K562 (cell line): Measurements from ENCODE around the gene SERTAD1. TPM values are rescaled to one million over a fixed set of nuclear protein-coding genes. Genes with fewer than 3 reads are reported as not detected.

Experiments
- AFF1 ChIP-seq, 2 experiments: fragments of 450-650 bp; IDR thresholded peaks; 2 replicates each; pipeline ENCODE4 v1.6.1; 2018; ENCODE audit warnings: mild to moderate bottlenecking in 2 of 2, low read depth in 1 of 2; ENCODE audit not compliant: partially characterized antibody in 2 of 2
- ATF4 ChIP-seq: fragments of 450-650 bp; formaldehyde crosslinking; IDR thresholded peaks from 2 replicates; pipeline ENCODE4 v1.4.0; 2022; ENCODE audit warnings: mild to moderate bottlenecking, moderate library complexity
- CREB3 ChIP-seq: fragments of 450-650 bp; conservative IDR thresholded peaks from 2 replicates; pipeline ENCODE4 v1.6.1; 2016; ENCODE audit warnings: missing genetic modification characterization, low read depth, mild to moderate bottlenecking, missing compliant biosample characterization, moderate library complexity
- ELF2 ChIP-seq: fragments of 250-450 bp; sonication (Bioruptor Pico); IDR thresholded peaks from 2 replicates; pipeline ENCODE4 v1.5.0; 2021; ENCODE audit warnings: mild to moderate bottlenecking
- ETV1 ChIP-seq: fragments of 450-650 bp; conservative IDR thresholded peaks from 2 replicates; pipeline ENCODE4 v1.6.1; 2016; ENCODE audit warnings: missing genetic modification characterization, control low read depth, low read depth, missing compliant biosample characterization
- FOXJ3 ChIP-seq: sonication (generic); formaldehyde crosslinking; IDR thresholded peaks from 2 replicates; pipeline ENCODE4 v1.4.0; 2020; ENCODE audit warnings: mild to moderate bottlenecking, missing genetic modification reagents
- KHSRP ChIP-seq: fragments of 450-650 bp; IDR thresholded peaks from 2 replicates; pipeline ENCODE4 v1.6.1; 2017
- MCM2 ChIP-seq: fragments of 450-650 bp; IDR thresholded peaks from 2 replicates; pipeline ENCODE4 v1.6.1; 2017; ENCODE audit warnings: low read depth, mild to moderate bottlenecking
- MIER1 ChIP-seq: fragments of 450-650 bp; IDR thresholded peaks from 2 replicates; pipeline ENCODE4 v1.6.1; 2016; ENCODE audit warnings: antibody characterized with exemption, mild to moderate bottlenecking, low read depth
- NCOR1 ChIP-seq: fragments of 450-650 bp; IDR thresholded peaks from 2 replicates; pipeline ENCODE4 v1.6.1; 2016; ENCODE audit warnings: mild to moderate bottlenecking, moderate library complexity
- POLR2A ChIP-seq: fragments of 450-650 bp; conservative IDR thresholded peaks from 2 replicates; pipeline ENCODE4 v1.6.1; 2016
- SLC30A9 ChIP-seq: fragments of 250-450 bp; sonication (Bioruptor Pico); IDR thresholded peaks from 2 replicates; pipeline ENCODE4 v1.8.0; 2022; ENCODE audit warnings: mild to moderate bottlenecking, moderate library complexity
- TBL1XR1 ChIP-seq, 2 experiments: IDR thresholded peaks; 2 replicates each; pipeline ENCODE4 v1.6.1; 2012; ENCODE audit warnings: improper control_type of control experiment in 2 of 2, low read length in 2 of 2, mild to moderate bottlenecking in 1 of 2
- TCF7L2 ChIP-seq: fragments of 150-350 bp; IDR thresholded peaks from 2 replicates; pipeline ENCODE4 v1.6.1; 2016; ENCODE audit warnings: low read depth, mild to moderate bottlenecking, low read length, moderate library complexity
- TFAM ChIP-seq: fragments of 250-450 bp; sonication (Bioruptor Pico); conservative IDR thresholded peaks from 2 replicates; pipeline ENCODE4 v1.5.0; 2021; ENCODE audit warnings: mild to moderate bottlenecking, moderate library complexity
- TRIM28 ChIP-seq: fragments of 450-650 bp; IDR thresholded peaks from 2 replicates; pipeline ENCODE4 v1.6.1; 2017
- ZBTB7A ChIP-seq: IDR thresholded peaks from 2 replicates; pipeline ENCODE4 v1.6.1; 2011; ENCODE audit warnings: low read depth, mild to moderate bottlenecking, low read length, moderate library complexity, borderline replicate concordance; ENCODE audit not compliant: control insufficient read depth
- ZNF133 ChIP-seq: fragments of 250-450 bp; sonication (Bioruptor Pico); IDR thresholded peaks from 2 replicates; pipeline ENCODE4 v1.4.0; 2020; ENCODE audit warnings: mild to moderate bottlenecking
- ZNF561 ChIP-seq: fragments of 450-650 bp; formaldehyde crosslinking; conservative IDR thresholded peaks from 2 replicates; pipeline ENCODE4 v1.4.0; 2020; ENCODE audit warnings: mild to moderate bottlenecking, moderate library complexity
- polyA plus RNA-seq, 8 experiments: library from polyadenylated mRNA; depleted of rRNA in 4 of 8; stranded (reverse) in 5 of 8; unstranded in 3 of 8; fragments of >200 nt; fragmentation: Nextera tagmentation in 2 of 8; fragmentation: Illumina TruSeq in 1 of 8; extraction: Ambion mirVana in 2 of 8; extraction: Trizol in 1 of 8; gene quantifications; 2 replicates each; pipeline versions ENCODE4 v1.2.1 to v1.2.3, GENCODE V29; 2011 to 2014; ENCODE audit warnings: inconsistent platforms in 1 of 8, missing spikeins in 1 of 8
- total RNA-seq, 7 experiments: library from RNA; depleted of rRNA in 6 of 7; stranded (reverse); fragments of >200 nt in 6 of 7; fragmentation: Illumina TruSeq in 2 of 7; extraction: Trizol in 2 of 7; gene quantifications; 2 replicates each; pipeline versions ENCODE4 v1.2.1 to v1.2.3, GENCODE V29; 2011 to 2021; ENCODE audit warnings: low replicate concordance in 1 of 7
- TF ChIP-seq, protein P1 (sequence below): IDR thresholded peaks from 2 replicates; pipeline ENCODE4 v1.6.1; 2016; ENCODE audit warnings: missing genetic modification characterization, missing compliant biosample characterization
- TF ChIP-seq, protein P2 (sequence below), 2 experiments: fragments of 450-650 bp; IDR thresholded peaks; 2 replicates each; pipeline ENCODE4 v1.6.1; 2016

SERTAD1 gene
- total and polyA plus RNA-seq, 9 of the 15 experiments (the other 6 are each of a cell fraction or from before 2014, with no cell fraction given) = 0.15 to 8.7 (median 4.9) TPM

- TF ChIP-seq, protein P1, sequence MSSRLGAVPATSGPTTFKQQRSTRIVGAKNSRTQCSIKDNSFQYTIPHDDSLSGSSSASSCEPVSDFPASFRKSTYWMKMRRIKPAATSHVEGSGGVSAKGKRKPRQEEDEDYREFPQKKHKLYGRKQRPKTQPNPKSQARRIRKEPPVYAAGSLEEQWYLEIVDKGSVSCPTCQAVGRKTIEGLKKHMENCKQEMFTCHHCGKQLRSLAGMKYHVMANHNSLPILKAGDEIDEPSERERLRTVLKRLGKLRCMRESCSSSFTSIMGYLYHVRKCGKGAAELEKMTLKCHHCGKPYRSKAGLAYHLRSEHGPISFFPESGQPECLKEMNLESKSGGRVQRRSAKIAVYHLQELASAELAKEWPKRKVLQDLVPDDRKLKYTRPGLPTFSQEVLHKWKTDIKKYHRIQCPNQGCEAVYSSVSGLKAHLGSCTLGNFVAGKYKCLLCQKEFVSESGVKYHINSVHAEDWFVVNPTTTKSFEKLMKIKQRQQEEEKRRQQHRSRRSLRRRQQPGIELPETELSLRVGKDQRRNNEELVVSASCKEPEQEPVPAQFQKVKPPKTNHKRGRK (tag) = no peak
- TF ChIP-seq POLR2A = no peak; the same call in 1 of the 2 replicates
- no peak for TF ChIP-seq FOXJ3 (CRISPR knock-in tag)
- no peak for TF ChIP-seq CREB3
- no peak for TF ChIP-seq NCOR1
- no peak for TF ChIP-seq AFF1 (IDR thresholded peaks at IDR 0.05; ENCODE audit: low read depth in 1 of 2, partially characterized antibody in 2 of 2)
- 0 out of 2 replicates have a peak, but pooled peaks have one; percentile 22 for TF ChIP-seq MIER1
- no peak for TF ChIP-seq MCM2
- TF ChIP-seq, protein P2, sequence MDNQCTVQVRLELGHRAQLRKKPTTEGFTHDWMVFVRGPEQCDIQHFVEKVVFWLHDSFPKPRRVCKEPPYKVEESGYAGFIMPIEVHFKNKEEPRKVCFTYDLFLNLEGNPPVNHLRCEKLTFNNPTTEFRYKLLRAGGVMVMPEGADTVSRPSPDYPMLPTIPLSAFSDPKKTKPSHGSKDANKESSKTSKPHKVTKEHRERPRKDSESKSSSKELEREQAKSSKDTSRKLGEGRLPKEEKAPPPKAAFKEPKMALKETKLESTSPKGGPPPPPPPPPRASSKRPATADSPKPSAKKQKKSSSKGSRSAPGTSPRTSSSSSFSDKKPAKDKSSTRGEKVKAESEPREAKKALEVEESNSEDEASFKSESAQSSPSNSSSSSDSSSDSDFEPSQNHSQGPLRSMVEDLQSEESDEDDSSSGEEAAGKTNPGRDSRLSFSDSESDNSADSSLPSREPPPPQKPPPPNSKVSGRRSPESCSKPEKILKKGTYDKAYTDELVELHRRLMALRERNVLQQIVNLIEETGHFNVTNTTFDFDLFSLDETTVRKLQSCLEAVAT (IDR thresholded peaks at IDR 0.05) = peak; percentile 21 to 58; a peak in 2 of 4 replicates
- TF ChIP-seq TRIM28 = no peak
- TF ChIP-seq KHSRP = no peak
- no peak for TF ChIP-seq TCF7L2
- no peak for TF ChIP-seq TBL1XR1 (IDR thresholded peaks at IDR 0.05; ENCODE audit: low read length in 2 of 2)
- TF ChIP-seq ETV1 (tag) = no peak
- TF ChIP-seq ZNF133 (CRISPR knock-in tag) = no peak
- no peak for TF ChIP-seq ATF4 (CRISPR knock-in tag)
- TF ChIP-seq TFAM = no peak
- no peak for TF ChIP-seq ELF2 (CRISPR knock-in tag)
- peak; percentile 95 for TF ChIP-seq ZBTB7A
- no peak for TF ChIP-seq ZNF561 (CRISPR knock-in tag)
- no peak for TF ChIP-seq SLC30A9
These were observed 19.1 kb upstream of the SERTAD1 start (continued) for GRCh38 chr19:40444825-40445312.
